Dermis blood vessel endothelial cell (primary cell): Measurements from ENCODE around the gene MUC5B. TPM values are rescaled to one million over a fixed set of nuclear protein-coding genes. Genes with fewer than 3 reads are reported as not detected.
"Not testable (repeated sequence)": the region's sequence is repeated elsewhere in the genome, so short reads cannot be mapped to it uniquely, and the experiment has no call there.

Experiments
- DNase-seq: peaks from one replicate; pipeline ENCODE4 v3.0.0; 2010
- total RNA-seq: library from RNA; depleted of rRNA; stranded (reverse); fragments of >200 nt; gene quantifications from 2 replicates; pipeline ENCODE4 v1.2.3, GENCODE V29; 2014

MUC5B gene
- total RNA-seq = not detected in 2 replicates

DNA sequence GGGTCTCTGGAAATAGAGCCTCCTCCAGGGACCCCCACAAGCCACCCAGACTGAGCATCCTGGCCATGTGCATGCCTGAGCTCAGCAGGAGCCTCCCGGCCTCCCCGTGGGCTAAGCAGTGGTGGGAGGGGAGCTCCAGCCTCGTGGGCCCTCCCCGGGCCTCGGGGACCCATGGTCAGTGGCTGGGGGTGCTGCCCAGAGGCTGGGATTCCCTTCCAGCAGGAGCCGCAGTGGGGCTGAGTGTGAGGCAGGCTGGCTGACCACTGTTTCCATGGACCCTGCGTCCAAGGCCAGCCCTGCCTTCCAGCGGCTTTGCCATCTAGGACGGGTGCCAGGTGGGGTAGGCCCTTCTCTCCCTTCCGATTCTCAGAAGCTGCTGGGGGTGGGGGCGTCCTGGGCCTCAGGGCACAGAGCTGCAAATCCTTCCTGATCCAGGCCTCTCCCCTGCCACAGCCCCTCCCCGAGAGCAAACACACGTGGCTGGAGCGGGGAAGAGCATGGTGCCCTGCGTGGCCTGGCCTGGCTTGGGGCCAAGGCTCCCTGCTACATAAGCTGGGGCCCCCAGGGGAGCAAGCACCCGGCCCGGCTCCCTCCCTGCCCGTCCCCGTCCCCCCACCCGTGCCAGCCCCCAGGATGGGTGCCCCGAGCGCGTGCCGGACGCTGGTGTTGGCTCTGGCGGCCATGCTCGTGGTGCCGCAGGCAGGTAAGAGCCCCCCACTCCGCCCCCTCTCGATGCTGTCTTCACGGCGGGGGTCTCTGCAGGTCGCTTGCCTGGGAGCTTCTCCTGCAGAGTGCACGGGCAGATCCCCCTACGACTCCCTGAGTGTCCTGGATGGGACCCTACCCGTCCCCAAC is at the start of gene MUC5B:
TSS of gene MUC5B (plus strand) at position 576 of the 855 bp plus-strand sequence. CDS start at position 634, 58 bp downstream.
- DNase-seq = no peak

DNA sequence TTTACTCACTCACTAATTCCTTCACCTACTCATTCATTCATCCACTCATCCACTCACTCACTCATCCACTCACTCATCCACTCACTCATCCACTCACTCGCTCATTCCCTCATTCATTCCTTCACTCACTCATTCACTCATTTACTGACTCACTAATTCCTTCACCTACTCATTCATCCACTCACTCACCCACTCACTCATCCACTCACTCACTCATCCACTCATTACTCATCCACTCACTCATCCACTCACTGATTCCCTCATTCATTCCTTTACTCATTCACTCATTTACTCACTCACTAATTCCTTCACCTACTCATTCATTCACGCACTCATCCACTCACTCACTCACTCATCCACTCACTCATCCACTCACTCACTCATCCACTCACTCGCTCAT is 49.5 kb upstream of the MUC5B start:
- not testable (repeated sequence) for DNase-seq

DNA sequence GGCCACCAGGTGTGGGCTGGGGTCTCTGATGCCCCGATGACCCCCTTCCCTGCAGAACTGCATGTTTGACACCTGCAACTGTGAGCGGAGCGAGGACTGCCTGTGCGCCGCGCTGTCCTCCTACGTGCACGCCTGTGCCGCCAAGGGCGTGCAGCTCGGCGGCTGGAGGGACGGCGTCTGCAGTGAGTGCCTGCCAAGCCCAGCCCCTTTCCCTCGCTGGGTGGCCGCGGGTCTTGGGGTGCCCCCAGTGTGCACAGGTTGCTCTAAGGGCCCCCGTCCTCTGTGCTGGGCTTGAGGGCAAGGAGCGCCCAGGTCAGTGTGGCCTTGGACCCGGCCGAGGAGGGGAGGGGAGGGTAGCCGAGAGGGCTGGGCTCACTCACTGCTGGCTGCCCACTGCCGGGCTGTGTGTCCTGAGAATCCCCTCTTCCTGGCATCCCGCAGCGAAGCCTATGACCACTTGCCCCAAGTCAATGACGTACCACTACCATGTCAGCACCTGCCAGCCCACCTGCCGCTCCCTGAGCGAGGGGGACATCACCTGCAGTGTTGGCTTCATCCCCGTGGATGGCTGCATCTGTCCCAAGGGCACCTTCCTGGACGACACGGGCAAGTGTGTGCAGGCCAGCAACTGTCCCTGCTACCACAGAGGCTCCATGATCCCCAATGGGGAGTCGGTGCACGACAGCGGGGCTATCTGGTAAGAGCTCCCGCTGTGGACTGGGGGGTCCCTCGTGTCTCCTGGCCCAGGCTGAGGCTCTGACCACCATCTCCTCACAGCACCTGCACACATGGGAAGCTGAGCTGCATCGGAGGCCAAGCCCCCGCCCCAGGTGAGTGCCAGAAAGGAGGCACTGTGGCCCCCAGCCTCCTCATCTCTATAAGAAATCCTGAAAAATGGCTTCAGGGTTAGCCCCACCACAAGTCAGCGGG is 48.2 kb upstream of the MUC5B start:
- DNase-seq = no peak

- no peak for DNase-seq
Measured at GRCh38 chr11:1175461-1176223, 47.2 kb upstream of the MUC5B start.

DNA sequence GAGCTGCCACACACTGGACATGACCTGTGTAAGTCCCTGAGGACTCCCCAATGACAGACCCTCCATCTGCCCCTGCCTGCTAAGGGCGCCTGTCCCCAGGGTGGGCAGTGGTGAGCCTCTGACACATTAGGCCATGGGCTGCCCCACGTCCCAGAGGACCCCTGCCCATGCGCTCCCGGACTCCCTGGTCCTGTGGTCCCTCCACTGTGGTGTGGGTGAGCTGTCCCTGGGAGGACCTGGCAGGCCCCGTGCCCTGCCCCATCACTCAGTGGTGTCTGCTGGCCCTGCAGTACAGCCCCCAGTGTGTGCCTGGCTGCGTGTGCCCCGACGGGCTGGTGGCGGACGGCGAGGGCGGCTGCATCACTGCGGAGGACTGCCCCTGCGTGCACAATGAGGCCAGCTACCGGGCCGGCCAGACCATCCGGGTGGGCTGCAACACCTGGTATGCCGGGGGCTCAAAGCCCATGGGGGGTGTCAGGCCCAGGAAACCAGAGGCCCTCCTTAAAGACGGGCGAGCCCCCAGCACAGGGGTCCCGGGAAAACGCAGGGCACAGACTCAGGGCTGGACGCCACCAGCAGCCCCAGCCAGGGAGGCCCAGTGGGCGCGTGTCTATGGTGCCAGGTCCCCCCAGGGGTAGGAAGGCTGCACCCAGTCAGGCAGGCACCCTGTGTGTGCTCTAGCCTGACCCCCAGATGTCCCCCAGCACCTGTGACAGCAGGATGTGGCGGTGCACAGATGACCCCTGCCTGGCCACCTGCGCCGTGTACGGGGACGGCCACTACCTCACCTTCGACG is 46.4 kb upstream of the MUC5B start:
- DNase-seq = no peak

- no peak for DNase-seq
Measured at GRCh38 chr11:1177020-1177770, 45.7 kb upstream of the MUC5B start.

GRCh38 chr11:1177771-1178090 is 45.1 kb upstream of the MUC5B start:
- DNase-seq = no peak

DNA sequence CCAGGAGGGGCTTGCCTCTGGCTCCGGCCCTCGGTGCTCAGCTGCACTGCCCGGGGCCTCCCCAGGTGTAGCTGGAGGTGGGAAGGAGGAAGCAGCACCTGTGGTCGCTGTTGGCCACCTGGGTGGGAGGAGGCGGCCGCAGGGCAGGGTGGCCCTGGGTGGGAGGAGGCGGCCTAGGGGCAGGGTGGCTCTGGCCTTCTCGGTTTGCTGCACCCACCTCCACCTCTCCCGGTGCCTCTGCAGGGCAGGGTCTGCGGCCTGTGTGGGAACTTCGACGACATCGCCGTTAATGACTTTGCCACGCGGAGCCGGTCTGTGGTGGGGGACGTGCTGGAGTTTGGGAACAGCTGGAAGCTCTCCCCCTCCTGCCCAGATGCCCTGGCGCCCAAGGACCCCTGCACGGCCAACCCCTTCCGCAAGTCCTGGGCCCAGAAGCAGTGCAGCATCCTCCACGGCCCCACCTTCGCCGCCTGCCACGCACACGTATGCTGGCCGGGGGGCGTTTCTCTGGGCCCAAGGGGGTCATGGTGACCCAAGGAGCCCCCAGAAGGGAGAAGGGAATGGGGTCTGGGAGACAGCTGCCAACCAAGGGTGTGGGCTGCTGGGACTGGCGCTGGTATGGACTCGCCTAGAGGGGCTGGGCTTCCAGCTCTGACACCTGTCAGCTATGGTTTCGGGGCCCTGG is 44.5 kb upstream of the MUC5B start:
- no peak for DNase-seq

GRCh38 chr11:1178906-1179305 is 44.0 kb upstream of the MUC5B start:
- no peak for DNase-seq

GRCh38 chr11:1179641-1180040 is 43.2 kb upstream of the MUC5B start:
- DNase-seq = no peak

GRCh38 chr11:1180171-1180570 is 42.7 kb upstream of the MUC5B start:
- DNase-seq = no peak

- no peak for DNase-seq
Measured at GRCh38 chr11:1180947-1181391, 41.9 kb upstream of the MUC5B start.

DNA sequence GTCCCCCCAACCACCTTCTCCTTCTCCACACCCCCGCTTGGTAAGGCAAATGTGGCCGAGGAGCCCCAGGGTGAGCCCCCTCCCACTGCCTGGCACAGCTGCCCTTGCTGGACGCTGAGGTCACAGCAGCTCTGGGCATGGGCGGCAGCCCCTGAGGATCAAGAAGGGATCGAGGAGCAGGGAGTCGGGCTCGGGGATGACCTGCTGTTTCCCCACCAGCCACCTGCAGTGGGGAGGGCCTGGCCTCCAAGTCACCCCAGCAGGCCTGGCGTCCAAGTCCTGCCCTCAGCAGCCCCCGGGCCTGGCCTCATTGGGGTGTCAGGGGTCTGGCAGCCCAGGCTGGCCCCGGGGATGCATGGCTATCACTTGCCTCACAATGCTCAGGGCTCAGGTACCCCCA is 41.4 kb upstream of the MUC5B start:
- DNase-seq = no peak

DNA sequence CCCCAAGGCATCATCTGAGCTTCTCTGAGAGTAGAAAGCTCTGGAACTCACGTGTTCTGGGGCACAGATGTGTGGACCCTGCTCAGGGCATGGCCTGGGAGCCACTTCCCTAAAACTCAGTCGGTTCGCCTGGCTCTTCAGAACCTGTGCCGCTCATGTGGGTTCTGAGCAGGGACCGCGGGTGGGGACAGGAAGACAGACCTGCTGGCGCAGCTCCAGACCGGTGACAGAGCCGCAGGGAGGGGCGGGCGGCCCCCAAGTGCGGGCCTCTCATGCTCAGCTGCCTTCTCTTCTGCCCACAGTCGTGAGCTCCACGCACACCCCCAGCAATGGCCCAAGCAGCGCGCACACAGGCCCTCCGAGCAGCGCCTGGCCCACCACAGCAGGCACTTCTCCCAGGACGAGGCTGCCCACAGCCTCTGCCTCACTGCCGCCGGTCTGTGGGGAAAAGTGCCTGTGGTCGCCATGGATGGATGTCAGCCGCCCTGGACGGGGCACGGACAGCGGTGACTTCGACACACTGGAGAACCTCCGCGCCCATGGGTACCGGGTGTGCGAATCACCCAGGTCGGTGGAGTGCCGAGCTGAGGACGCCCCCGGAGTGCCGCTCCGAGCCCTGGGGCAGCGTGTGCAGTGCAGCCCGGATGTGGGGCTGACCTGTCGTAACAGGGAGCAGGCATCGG is 40.9 kb upstream of the MUC5B start:
- DNase-seq = no peak

GRCh38 chr11:1184139-1184538 is 38.7 kb upstream of the MUC5B start:
- not testable (repeated sequence) for DNase-seq

DNA sequence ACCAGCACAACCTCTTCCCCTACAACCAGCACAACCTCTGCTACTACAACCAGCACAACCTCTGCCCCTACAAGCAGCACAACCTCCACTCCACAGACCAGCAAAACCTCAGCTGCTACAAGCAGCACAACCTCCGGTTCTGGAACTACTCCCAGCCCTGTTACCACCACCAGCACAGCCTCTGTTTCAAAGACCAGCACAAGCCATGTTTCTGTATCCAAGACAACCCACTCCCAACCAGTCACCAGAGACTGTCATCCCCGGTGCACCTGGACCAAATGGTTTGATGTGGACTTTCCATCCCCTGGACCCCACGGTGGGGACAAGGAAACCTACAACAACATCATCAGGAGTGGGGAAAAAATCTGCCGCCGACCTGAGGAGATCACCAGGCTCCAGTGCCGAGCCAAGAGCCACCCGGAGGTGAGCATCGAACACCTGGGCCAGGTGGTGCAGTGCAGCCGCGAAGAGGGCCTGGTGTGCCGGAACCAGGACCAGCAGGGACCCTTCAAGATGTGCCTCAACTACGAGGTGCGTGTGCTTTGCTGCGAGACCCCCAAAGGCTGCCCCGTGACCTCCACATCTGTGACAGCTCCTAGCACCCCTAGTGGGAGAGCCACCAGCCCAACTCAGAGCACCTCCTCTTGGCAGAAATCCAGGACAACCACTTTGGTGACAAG is 34.3 kb upstream of the MUC5B start:
- not testable (repeated sequence) for DNase-seq

DNA sequence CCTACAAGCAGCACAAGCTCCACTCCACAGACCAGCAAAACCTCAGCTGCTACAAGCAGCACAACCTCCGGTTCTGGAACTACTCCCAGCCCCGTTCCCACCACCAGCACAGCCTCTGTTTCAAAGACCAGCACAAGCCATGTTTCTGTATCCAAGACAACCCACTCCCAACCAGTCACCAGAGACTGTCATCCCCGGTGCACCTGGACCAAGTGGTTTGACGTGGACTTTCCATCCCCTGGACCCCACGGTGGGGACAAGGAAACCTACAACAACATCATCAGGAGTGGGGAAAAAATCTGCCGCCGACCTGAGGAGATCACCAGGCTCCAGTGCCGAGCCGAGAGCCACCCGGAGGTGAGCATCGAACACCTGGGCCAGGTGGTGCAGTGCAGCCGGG is 33.0 kb upstream of the MUC5B start:
- not testable (repeated sequence) for DNase-seq

DNA sequence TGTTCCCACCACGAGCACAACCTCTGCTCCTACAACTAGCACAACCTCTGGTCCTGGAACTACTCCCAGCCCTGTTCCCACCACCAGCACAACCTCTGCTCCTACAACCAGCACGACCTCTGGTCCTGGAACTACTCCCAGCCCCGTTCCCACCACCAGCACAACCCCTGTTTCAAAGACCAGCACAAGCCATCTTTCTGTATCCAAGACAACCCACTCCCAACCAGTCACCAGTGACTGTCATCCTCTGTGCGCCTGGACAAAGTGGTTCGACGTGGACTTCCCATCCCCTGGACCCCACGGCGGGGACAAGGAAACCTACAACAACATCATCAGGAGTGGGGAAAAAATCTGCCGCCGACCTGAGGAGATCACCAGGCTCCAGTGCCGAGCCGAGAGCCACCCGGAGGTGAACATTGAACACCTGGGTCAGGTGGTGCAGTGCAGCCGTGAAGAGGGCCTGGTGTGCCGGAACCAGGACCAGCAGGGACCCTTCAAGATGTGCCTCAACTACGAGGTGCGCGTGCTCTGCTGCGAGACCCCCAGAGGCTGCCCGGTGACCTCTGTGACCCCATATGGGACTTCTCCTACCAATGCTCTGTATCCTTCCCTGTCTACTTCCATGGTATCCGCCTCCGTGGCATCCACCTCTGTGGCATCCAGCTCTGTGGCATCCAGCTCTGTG is 30.9 kb upstream of the MUC5B start:
- DNase-seq = not testable (repeated sequence)
